Fibroblast of skin of scalp (primary cell): ENCODE data around the gene SMAD6.

ENCODE experiments used
- DNase-seq: peaks from one replicate; pipeline ENCODE4 v3.0.0-alpha.2; 2013

Gene SMAD6

DNA sequence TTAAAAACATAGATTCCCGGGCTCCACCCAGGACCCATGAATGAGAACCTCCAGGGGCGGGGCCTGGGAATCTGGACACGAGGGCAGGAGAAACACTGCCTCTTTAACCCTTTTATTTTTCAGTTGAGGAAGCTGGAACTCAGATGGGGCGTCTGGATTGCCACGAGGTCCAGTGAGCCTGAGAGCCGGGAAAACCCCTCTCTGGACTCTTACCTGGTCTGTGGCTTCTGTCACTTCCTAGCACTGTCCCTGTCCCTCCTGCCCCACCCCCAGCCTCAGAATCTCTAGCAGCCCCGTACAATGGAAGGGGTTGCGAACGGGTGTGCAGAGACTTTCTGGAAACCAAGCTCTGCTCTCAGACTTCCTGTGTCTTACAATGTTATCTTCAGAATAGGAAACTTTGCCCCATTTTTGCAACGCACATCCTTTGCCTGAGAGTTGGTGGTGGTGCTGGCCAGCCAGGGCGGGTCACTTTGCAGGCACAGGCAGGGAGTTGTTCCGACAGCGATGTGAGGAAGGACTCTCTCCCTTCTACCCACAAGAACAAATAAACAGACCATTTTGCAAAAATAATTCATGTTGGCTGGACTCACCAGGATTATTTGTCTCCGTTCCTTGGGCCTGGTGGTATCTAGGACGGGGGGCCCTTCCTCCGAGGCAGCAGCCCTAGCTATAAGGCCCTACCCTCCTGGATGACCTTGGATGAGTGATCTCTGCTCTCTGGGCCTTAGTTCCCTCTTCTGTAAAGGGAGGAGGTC is 59.1 kb downstream of the SMAD6 start:
- no peak for DNase-seq

DNA sequence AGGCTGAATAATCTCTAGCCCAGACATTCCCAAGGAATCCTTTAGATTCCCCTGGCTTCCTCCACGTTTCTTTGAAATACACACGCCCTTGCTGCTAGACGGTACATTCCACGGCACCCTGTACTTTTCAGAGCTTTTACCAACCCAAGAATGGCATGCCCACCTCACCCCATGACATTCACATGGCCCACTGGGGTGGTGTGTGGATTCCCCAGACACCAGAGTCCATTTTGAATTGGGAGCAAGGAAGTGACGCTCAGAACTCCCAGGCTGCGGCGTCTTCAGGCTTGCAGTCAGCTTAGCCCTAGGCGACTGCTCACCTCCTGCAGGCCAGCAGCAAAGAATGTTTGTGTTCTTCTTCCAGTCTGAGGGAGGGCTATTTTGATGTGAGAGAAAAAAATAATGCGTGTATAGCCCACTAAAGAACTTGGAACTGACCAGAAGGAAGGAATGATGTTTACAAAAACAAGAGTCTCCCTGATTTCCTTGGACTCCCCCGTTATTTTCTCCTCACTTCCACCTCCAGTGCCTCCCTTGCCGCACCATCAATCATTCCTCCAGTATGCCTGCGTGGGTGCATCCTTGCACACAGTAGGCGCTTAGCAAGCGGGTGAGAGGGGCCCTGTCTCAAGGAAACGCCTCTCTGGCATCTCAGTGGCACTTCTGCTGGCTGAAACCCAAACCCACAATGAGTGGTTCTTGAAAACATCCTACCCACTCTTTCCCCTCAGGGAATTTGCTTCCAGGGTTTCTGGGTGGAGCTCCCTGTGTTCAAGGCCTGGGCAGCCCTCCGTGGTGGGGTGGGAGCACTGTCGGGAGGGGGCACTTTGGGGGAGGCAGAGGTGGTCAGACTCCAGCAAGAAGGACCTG is 59.9 kb downstream of the SMAD6 start:
- DNase-seq: peak; percentile 75

DNA sequence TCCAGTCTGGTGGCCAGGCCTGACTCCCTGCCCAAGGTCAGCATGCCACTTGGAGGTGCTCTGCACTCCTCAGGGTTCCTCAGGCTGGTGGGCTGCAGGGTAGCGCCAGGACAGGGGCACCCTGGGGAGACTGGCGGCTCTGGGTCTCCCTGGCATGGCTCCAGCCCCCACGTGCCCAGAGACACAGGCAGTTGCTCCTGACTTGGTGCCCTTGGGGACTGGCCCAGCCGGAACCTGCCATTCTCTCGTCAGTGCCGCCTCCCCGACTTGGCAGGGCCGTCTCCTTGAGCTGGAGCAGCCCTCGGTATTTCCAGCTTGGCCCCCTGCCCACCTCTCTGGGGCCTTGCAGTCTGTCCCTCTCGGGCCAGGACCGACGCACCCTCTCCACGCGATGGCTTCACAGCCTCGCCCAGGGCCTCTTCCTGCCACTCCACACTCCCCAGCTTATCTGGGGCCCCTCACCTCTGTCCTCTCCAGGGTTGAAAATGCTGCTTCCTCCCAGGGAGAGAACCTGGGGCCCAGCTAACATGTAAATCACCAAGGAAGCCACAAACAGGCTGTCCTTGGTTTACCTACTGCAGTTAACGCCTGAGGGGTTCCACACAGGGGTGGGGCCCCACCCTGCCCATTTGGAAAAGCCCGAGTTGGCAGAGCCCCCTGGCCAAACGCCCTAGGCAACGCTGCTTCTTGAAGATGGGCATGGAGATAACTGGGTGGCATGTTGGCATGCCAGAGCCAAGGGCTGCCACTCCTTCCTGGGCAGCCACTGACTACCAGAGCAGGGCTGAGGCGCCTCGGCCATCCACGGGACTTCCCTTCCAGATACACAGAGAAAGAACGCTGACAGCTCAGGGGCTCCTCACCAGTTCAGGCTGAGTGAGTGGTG is 61.4 kb downstream of the SMAD6 start:
- no peak for DNase-seq

DNA sequence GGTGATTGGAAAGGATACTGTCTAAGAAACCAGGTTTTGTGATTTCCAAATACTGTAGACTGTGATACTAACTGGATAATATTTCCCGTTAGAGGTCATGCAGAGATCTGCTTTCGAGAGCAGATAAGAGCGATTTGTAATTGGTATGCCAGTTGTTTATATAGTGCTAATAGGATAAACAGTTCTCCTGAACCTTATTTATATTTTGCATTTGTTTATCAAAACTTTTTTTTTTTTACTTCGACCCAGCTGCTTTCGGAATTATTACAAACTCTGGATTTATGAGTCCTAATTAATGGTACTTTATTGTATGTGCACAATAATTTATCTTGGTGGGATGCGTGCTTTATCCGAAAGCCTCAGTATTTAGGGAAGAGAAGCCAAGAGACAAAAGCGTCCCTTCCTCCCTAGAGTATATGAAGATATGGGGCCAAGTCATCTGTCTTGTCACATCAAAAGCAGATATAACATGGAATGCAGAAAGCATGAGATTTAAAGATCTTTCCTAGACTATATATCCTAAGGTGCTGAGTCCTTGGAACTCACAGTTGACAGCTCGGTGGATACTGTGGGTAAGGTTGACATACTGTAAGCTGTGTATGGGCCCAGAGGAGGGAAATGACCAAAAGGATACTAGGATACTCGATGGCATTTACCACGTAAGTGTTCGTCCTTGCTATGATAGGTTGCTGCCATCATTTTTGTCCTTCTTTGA is 62.2 kb downstream of the SMAD6 start:
- DNase-seq: no peak

DNA sequence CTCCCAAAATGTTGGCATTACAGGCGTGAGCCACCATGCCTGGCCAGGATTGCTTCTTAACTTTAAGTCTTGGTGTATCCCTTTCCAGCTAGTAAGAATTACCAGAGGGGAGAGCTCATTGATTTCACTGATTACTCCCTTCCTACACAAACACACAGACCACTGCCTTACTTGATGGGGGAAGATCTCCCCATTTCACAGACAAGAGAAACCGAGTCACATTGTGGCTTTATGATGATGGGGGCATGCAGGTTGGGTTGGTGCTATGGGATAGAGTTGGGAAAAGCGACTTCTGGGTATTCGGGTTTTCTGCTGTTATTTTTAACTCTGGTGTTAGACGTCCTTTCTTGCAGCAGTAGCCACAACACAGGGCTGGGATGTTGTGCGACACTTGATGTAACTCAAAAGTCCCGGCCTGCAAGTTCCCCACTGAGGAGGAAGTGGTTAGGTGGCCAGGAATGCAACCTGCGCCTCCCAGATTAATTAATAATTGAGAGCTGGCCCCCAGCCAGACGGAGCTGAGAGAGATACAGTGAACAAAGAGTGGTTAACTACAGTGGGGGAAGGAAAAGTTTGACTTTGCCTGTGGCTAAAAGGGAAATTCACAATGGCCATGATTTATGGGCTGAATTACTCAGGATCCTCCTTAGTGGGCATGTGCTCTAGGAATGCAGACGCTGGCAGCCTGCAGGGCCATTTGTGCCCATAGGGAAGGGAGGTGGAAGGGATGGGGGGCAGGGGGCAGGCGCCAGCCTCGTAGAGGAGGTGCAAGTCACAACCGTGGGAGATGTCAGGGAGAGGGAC is 63.6 kb downstream of the SMAD6 start:
- DNase-seq: peak; percentile 68

DNA sequence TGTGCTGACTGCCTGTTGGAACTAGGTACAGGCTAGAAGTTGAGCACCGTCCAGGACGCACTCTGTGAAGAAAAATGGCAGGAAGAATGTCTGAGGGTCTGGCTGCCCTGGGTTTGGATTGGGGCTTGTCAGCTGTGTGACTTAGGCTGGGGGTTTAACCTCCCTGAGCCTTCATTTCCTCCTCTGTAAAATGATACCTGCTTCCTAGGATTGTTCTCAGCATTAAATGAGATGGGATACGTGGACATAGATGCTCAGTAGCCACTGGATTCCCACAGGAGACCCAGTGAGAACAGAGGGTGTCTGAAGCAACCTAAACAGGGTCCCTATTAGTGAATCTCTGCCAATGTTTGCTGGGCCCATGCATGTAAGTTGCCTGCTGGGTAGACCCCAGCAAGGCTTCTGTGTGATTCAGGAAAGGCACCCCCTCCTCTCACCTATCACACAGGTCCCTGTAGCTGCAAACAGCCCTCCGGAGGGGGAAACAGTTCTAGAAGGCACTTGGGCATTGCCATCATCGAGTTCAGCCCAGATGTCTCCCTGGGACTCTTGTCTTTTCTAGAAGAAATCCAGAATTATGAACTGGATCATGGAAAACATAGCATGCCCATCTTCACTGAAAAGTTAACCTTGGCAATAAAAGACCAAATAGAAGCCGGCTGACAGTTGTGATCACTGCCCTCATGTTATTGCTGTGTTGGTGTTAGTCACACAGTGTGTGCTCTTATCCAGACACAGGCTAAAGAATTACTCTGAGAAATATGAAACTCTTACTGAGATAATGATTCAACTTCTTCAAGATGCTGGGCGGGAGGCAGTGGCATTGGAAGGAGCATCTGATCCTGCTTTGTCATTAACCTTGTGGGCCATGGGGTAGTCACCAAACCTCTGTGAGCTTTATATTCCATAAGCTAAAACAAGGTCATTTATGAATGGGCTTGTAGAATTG is 64.5 kb downstream of the SMAD6 start:
- DNase-seq: peak; percentile 57

DNA sequence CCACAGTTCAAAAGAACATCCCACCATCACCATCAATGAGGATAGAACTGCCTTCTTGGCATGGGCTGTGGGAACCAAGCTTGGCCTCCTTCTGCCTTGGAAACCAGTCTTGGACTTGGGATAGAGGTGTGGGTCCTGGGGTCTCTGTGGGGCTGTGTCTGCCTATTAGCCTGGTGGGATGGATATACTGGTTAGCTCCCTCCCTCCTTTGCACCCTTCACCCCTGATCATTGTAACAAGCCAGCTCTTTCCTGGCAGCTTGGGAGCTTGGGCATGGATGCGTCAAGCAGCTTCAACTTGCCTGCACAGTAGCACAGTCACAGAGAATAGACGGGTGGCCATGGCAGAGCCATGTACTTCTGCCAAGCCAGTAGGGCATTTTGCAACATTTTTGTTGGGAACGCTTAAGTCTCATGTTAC is 65.2 kb downstream of the SMAD6 start:
- DNase-seq: no peak

DNA sequence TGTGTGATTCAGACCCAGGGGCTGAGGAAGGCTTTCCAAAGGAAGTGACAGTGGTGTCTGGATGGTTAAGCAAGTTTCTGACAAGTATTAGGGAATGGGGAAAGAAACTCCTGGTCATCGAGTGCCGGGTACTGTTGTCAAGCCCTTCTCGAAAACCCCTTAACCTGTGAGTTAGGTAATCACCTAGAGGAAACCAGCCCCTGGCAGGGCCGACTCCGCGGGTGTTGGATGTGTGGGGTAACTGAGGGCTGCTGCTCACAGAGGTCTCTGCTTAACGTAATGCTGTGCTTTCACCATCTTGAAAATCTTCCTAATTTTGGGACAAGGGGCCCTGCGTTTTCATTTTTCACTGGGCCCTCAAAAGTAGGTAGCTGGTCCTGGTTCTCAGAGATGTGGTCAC is 67.0 kb downstream of the SMAD6 start:
- DNase-seq: no peak

DNA sequence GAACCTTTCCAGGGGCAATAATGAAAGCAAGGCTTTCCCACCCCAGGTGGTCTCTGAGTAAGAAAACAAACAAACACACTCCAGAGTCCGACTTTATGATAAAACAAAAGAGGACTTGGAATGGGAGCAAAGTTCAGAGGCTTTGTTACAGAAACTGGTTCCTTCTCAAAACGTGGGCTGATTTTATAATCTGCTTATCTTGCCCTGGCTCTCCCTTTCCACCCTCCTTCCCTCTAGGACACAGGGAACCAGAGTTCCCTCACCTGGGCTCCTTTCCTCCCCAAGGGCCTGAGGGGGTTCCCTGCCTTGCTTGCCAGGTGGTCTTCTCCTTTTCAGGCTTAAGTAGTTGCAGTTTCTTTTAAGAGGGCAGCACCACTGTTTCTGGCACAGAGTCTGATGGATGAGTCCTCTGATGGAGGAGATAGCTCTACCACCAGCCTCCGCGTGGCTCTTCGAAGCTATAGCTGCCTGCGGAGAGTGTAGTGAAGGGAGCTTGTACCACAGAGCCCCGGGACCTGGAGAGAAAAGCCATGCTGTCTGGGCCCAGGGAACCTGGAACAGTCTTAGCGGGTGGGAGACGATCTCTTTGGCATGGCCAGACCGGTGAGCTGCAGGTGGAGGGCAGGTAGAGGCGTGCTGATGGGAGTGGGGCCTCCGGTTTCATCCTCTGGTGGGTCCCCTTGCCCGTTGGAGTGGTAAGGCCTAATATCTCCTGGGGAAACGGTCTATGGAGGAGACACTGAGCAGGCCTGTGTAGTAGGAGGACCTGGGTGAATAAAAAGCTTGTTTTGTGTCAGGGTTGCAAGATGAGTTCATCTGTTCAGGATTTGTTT is 68.7 kb downstream of the SMAD6 start:
- DNase-seq: no peak

DNA sequence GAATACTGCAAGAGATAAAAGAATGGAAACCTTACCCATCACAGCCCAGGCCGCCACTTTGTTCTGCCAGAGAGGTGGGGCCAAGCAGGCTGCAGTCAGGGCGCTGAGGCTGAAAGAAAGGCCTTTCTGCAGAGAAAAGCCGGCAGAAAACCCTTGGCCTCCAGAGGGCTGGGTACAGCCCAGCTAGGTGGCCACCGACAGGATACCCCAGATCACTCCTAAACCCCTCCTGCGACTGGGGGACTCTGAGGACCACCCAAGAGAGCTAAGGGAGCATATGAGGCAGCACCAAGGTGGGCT is 69.3 kb downstream of the SMAD6 start:
- no peak for DNase-seq

DNA sequence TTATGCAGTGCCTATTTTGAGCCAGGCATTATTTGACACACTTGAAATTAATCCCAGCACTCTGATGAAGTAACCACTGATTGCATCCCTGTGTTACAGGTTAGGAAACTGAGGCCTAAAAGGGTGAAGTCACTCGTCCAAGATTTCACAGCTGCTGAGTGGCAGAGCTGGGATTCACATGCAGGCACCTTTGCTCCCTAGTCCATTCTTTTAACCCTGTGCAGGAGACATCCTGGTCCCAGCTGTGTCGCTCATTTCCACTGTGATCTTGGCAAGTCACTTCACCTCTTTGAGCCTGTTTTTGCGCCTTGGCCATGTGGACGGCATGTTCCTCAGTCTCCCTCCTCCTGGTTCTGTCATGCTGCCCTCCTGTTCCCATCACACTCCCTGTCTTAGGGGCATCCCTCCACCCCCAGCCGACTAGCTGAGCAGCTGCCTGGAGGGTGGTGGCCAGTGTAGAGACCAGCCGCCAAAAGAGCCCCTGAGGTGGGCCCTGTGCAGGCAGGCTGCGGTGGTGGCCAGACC is 70.6 kb downstream of the SMAD6 start:
- no peak for DNase-seq

DNA sequence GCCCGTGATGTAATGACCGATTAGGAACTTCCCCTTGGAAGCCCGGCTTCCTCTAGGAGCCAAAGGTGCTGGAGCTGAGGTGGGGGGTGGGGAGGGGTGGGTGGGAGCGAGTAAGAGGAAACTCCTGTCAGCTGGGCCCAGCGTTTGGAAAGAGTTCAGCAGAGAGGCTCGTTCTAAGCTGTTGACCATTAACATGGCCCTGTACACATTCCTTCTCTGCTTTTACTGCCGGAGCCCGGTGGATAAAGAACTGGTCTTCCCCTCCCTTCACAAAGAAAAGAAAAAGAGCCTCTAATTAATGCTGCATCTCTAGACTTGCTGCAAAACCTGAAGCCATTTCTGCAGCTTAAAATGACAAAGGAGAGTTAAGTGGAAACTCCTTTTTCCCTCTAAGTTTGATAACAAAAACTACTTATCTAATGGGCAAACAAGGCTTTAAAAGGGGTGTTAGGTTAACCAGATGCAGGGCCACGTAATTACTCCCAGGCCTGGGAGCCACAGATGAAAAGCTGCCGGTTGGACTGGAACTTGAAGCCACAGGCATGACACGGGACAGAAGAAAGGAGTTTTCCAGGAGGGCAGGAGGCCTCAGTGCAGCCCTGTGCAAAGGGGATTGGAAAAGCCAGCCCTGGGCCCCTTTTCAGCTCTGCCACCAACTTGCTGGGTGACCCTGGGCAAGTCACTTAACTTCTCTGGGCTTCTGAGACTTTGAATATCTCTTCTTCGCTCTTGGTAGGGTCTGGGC is 71.3 kb downstream of the SMAD6 start:
- no peak for DNase-seq

DNA sequence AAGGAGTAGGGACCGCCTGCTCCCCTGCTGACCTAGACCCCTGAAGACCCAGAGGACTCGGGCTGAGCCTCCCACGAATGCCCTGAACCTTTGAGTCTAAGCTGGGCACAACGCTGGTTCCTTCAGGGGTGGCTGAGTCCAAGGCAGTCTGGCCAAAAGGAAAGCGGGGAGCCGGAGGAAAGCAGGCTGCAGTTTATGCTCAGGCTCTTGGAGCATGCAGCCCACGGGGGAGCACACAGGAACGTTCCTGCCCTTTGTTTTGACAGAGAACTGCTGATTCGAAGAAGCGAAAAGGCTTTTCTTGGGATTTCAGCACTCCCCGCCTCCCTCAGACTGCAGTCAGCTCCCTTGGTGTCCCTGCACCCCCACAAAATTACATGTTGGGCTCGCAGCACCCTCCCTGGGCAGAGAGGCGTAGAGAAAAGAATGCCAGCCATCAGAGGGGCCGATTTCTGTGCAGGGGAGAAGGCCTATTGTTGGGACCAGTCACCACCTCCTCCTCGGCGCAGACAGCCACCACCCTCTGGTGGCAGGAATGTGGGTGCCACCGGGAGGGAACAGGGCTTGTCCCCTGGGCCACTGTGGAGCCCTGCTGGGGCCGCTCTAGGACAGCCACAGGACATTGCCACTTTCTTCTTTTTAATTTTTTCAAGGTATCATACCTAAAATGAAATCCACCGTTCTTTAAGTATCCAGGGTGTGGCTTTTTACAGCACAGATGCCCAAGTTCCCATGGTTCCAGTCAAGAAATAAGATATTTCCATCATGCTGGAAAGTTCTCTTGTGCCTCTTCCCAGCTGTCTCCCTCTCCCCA is 72.2 kb downstream of the SMAD6 start:
- peak; percentile 90 for DNase-seq

DNA sequence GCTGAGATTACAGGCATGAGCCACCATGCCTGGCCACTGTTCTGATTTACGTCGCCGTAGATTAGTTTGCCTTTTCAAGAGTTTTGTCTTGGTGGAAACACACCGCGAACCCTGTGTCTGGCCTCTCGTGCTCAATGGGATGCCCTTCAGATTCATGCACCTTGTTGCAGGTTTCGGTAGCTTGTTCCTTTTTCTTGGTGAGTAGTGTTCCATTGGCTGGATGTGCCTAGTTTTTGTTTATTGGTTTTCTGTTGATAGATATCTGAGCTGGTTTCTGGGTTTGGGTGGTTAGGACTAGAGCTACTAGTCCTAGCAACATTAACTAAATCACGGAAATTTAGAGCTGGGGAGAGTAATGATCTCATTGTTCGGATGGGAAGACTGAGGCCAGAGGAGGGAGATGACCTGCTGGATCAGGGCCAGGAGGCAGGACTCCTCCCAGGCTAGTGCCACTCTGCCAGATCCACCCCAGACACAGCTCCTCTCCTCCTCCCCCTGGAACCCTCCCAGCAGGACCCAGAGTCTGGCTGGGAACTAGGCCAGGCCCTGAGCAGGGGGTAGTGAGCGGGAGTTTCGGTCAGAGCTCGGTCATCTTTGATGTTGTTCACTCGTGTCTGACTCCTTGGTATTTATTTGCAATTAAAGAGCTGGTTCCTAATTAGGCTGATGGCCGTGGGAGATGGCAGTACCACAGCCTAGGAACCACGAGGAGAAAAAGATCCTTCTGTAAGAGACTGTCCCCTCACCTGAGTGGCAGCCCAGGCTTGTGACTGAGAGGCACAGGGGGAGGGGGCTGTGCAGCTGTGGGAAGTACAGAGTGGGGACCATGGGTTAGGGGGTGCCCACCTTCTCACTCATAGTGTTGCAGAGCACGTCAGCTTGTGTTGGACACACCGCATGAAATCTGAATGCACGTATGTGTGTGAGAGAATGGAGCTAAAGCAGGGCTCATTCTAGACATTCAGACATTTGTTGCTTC is 73.4 kb downstream of the SMAD6 start:
- DNase-seq: peak; percentile 77

DNA sequence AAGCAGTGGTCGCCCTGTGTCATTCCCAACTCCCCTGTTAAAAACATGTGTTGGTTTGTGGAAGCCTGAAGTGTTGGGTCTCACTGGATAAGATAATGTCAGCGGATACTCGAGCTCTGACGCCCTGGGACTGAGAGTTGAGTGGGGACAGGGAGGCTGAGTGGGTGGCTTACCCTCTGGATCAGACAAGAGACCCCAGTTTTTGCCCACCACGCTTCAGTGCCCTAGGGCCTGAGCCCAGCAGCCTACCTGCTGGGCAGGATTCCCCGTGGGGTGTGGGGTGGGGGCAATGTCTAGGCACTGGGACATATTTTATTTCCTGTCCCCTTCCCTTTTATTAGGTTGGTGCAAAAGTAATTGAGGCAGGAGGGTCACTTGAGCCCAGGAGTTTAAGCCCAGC is 75.0 kb downstream of the SMAD6 start:
- DNase-seq: no peak
